CD8-positive, alpha-beta memory T cell (primary cell): ENCODE data around the gene DCST1. TPM values are rescaled to one million over a fixed set of nuclear protein-coding genes. Genes with fewer than 3 reads are reported as not detected.

Experiments used
- CTCF ChIA-PET: fragments of 350-600 bp; sonication (Branson Sonifier 250); formaldehyde crosslinking; loops from one replicate; lab custom pipeline; 2021; ENCODE audit warnings: antibody characterized with exemption; lab: Charles Lee
- POLR2A ChIA-PET: fragments of 350-600 bp; sonication (Branson Sonifier 250); formaldehyde crosslinking; loops from one replicate; lab custom pipeline; 2021; ENCODE audit warnings: antibody characterized with exemption; lab: Charles Lee
- DNase-seq, 5 donors: peaks; one replicate each; pipeline versions ENCODE4 v3.0.0 to v3.0.0-alpha.2; 2020 to 2022; ENCODE audit warnings: mixed read lengths in 1 of 5
- H3K27ac ChIP-seq: one replicate; pipeline ENCODE4 v1.7.0; 2013; ENCODE audit warnings: low read depth, mild to moderate bottlenecking, low read length, moderate library complexity
- H3K27me3 ChIP-seq: 2 replicates; pipeline ENCODE4 v1.7.0; 2013; ENCODE audit warnings: low read length, mild to moderate bottlenecking; ENCODE audit not compliant: insufficient read depth, poor library complexity, severe bottlenecking
- H3K36me3 ChIP-seq: 2 replicates; pipeline ENCODE4 v1.7.0; 2013; ENCODE audit warnings: mild to moderate bottlenecking, low read length, moderate library complexity; ENCODE audit not compliant: insufficient read depth
- H3K4me1 ChIP-seq: 2 replicates; pipeline ENCODE4 v1.7.0; 2013; ENCODE audit warnings: mild to moderate bottlenecking, low read length, moderate library complexity; ENCODE audit not compliant: insufficient read depth
- H3K4me3 ChIP-seq: 2 replicates; pipeline ENCODE4 v1.7.0; 2013; ENCODE audit warnings: mild to moderate bottlenecking, low read length
- H3K9me3 ChIP-seq: 2 replicates; pipeline ENCODE4 v1.7.0; 2013; ENCODE audit warnings: mild to moderate bottlenecking, low read length
- H3K27ac Mint-ChIP-seq, 8 donors: one replicate each; pipeline ENCODE4 v1.8.0; 2020 to 2021; ENCODE audit warnings: mixed read lengths in 8 of 8, mild to moderate bottlenecking in 6 of 8, inconsistent platforms in 3 of 8, moderate library complexity in 3 of 8
- H3K27me3 Mint-ChIP-seq, 2 donors: one replicate each; pipeline ENCODE4 v1.8.0; 2020 to 2021; ENCODE audit warnings: mixed read lengths in 2 of 2, mild to moderate bottlenecking in 1 of 2, moderate library complexity in 1 of 2
- H3K36me3 Mint-ChIP-seq, 3 donors: one replicate each; pipeline ENCODE4 v1.8.0; 2020 to 2021; ENCODE audit warnings: mixed read lengths in 3 of 3, inconsistent platforms in 1 of 3, mild to moderate bottlenecking in 1 of 3
- H3K4me1 Mint-ChIP-seq, 3 donors: one replicate each; pipeline ENCODE4 v1.8.0; 2020 to 2021; ENCODE audit warnings: mixed read lengths in 3 of 3, inconsistent platforms in 1 of 3, mild to moderate bottlenecking in 1 of 3
- H3K4me3 Mint-ChIP-seq, 7 donors: one replicate each; pipeline ENCODE4 v1.8.0; 2020 to 2021; ENCODE audit warnings: mixed read lengths in 7 of 7, mild to moderate bottlenecking in 6 of 7, moderate library complexity in 4 of 7, inconsistent platforms in 2 of 7
- H3K9me3 Mint-ChIP-seq, 5 donors: one replicate each; pipeline ENCODE4 v1.8.0; 2020 to 2022; ENCODE audit warnings: mixed read lengths in 5 of 5, mild to moderate bottlenecking in 3 of 5, moderate library complexity in 2 of 5, inconsistent platforms in 1 of 5
- polyA plus RNA-seq: library from polyadenylated mRNA; unstranded; fragments of 300-500 nt; fragmentation: Illumina TruSeq; gene quantifications from one replicate; pipeline ENCODE4 v1.2.3, GENCODE V29; 2021
- total RNA-seq, 2 experiments: library from RNA; stranded (reverse); gene quantifications; one replicate each; pipeline ENCODE4 v1.2.3, GENCODE V29; 2021

Gene DCST1
- total and polyA plus RNA-seq, 3 experiments from 2014 or later, result not detected

- H3K4me1 ChIP-seq, result no peaks in the 10 kb centered on the region
- Mint-ChIP-seq H3K4me1 (no peaks in the 10 kb centered on the region), H3K27ac (peak overlapping the region in 3 of 8 donors; percentile 9 to 70 (median 42)), H3K36me3 (no peaks in the 10 kb centered on the region), H3K27me3 (peaks cover 5 to 23% of the 10 kb centered on the region in 2 donors), H3K9me3 (no peaks in the 10 kb centered on the region), H3K4me3 (no peak overlapping the region)
- H3K36me3 ChIP-seq, result no peaks in the 10 kb centered on the region
- DNase-seq, result no peak
- H3K9me3 ChIP-seq, result no peaks in the 10 kb centered on the region
- H3K27ac ChIP-seq, result no peak overlapping the region
- ChIA-PET POLR2A (no interaction called here), CTCF (interaction anchor here (1.3 to 2.7 kb wide), 4 partner anchors 12 to 53 kb away, joined by 5 to 12 read pairs (median 5); partner anchors contain the start of gene ADAM15)
- H3K4me3 ChIP-seq, result no peak overlapping the region
- H3K27me3 ChIP-seq, result no peaks in the 10 kb centered on the region
Observed at GRCh38 chr1:155038602-155039307, 5.1 kb downstream of the DCST1 start.

GRCh38 chr1:155039308-155039669, 5.7 kb downstream of the DCST1 start:
- ChIA-PET CTCF (interaction anchor here (1.3 to 2.7 kb wide), 3 partner anchors 12 to 52 kb away, joined by 5 to 12 read pairs (median 5); partner anchors contain the start of gene ADAM15), POLR2A (no interaction called here)
- Mint-ChIP-seq H3K4me1 (no peaks in the 10 kb centered on the region), H3K36me3 (no peaks in the 10 kb centered on the region), H3K27me3 (peaks cover 3 to 23% of the 10 kb centered on the region in 2 donors), H3K27ac (no peak overlapping the region), H3K9me3 (no peaks in the 10 kb centered on the region), H3K4me3 (no peak overlapping the region)
- Histone ChIP-seq H3K27ac (no peak overlapping the region), H3K4me3 (no peak overlapping the region), H3K36me3 (no peaks in the 10 kb centered on the region), H3K4me1 (no peaks in the 10 kb centered on the region), H3K27me3 (no peaks in the 10 kb centered on the region), H3K9me3 (no peaks in the 10 kb centered on the region)
- no peak for DNase-seq

- CTCF ChIA-PET, result interaction anchor here (0.7 to 10.2 kb wide), 6 partner anchors 9 to 85 kb away, joined by 3 to 172 read pairs (median 5); partner anchors contain the start of genes ADAM15, EFNA4 and PBXIP1
- Mint-ChIP-seq H3K36me3 (no peaks in the 10 kb centered on the region), H3K4me1 (peaks cover 0 to 5% (median 0%) of the 10 kb centered on the region in 3 donors), H3K4me3 (no peak overlapping the region), H3K27me3 (peaks cover 5 to 18% of the 10 kb centered on the region in 2 donors), H3K9me3 (no peaks in the 10 kb centered on the region), H3K27ac (no peak overlapping the region)
- H3K9me3 ChIP-seq, result no peaks in the 10 kb centered on the region
- H3K27me3 ChIP-seq, result no peaks in the 10 kb centered on the region
- H3K36me3 ChIP-seq, result no peaks in the 10 kb centered on the region
- H3K4me3 ChIP-seq, result no peak overlapping the region
- no peak for DNase-seq
- H3K27ac ChIP-seq, result no peak overlapping the region
- POLR2A ChIA-PET, result no interaction called here
- H3K4me1 ChIP-seq, result no peaks in the 10 kb centered on the region
Observed at GRCh38 chr1:155040358-155041093, 6.9 kb downstream of the DCST1 start.

GRCh38 chr1:155042789-155043188, 9.2 kb downstream of the DCST1 start:
- H3K27me3 Mint-ChIP-seq, result peaks cover 4 to 18% of the 10 kb centered on the region in 2 donors
- Histone ChIP-seq H3K4me3 (no peak overlapping the region), H3K9me3 (no peaks in the 10 kb centered on the region), H3K4me1 (no peaks in the 10 kb centered on the region), H3K27me3 (no peaks in the 10 kb centered on the region), H3K36me3 (no peaks in the 10 kb centered on the region), H3K27ac (no peak overlapping the region)
- DNase-seq, result no peak
- H3K4me3 Mint-ChIP-seq, result no peak overlapping the region
- H3K9me3 Mint-ChIP-seq, result no peaks in the 10 kb centered on the region
- ChIA-PET POLR2A (no interaction called here), CTCF (interaction anchor here (0.6 to 10.2 kb wide), 5 partner anchors 16 to 158 kb away, joined by 3 to 172 read pairs (median 12); partner anchors contain the start of genes EFNA4 and FLAD1)
- peaks cover 0 to 5% (median 0%) of the 10 kb centered on the region in 3 donors for H3K4me1 Mint-ChIP-seq
- no peak overlapping the region for H3K27ac Mint-ChIP-seq
- H3K36me3 Mint-ChIP-seq, result no peaks in the 10 kb centered on the region

- Mint-ChIP-seq H3K4me3 (no peak overlapping the region), H3K9me3 (no peaks in the 10 kb centered on the region), H3K4me1 (peaks cover 0 to 5% (median 0%) of the 10 kb centered on the region in 3 donors), H3K27ac (no peak overlapping the region), H3K36me3 (no peaks in the 10 kb centered on the region), H3K27me3 (peaks cover 3 to 16% of the 10 kb centered on the region in 2 donors)
- Histone ChIP-seq H3K27ac (no peak overlapping the region), H3K4me3 (no peak overlapping the region), H3K4me1 (no peaks in the 10 kb centered on the region), H3K27me3 (no peaks in the 10 kb centered on the region), H3K9me3 (no peaks in the 10 kb centered on the region), H3K36me3 (no peaks in the 10 kb centered on the region)
- POLR2A ChIA-PET, result no interaction called here
- CTCF ChIA-PET, result interaction anchor here (0.8 to 10.2 kb wide), 13 partner anchors 10 to 484 kb away, joined by 3 to 172 read pairs (median 7); partner anchors contain the start of genes DCST1, DCST2, EFNA4 and FLAD1
- no peak for DNase-seq
Observed at GRCh38 chr1:155043301-155043702, 9.7 kb downstream of the DCST1 start.

GRCh38 chr1:155043793-155044192, 10.2 kb downstream of the DCST1 start:
- H3K36me3 Mint-ChIP-seq, result no peaks in the 10 kb centered on the region
- H3K4me3 ChIP-seq, result no peak overlapping the region

GRCh38 chr1:155044365-155044764, 10.7 kb downstream of the DCST1 start:
- no peaks in the 10 kb centered on the region for H3K36me3 Mint-ChIP-seq
- POLR2A ChIA-PET, result interaction anchor here (0.6 to 1.3 kb wide), 2 partner anchors 33 to 41 kb away, joined by 5 to 6 read pairs; no protein-coding TSS in a partner anchor

More at GRCh38 chr1:155043793-155044192, 10.2 kb downstream of the DCST1 start:
- H3K27me3 Mint-ChIP-seq, result peaks cover 3 to 11% of the 10 kb centered on the region in 2 donors
- no peaks in the 10 kb centered on the region for H3K36me3 ChIP-seq
- no peaks in the 10 kb centered on the region for H3K9me3 Mint-ChIP-seq
- DNase-seq, result no peak
- H3K4me1 ChIP-seq, result no peaks in the 10 kb centered on the region
- peaks cover 0 to 5% (median 0%) of the 10 kb centered on the region in 3 donors for H3K4me1 Mint-ChIP-seq
- no peaks in the 10 kb centered on the region for H3K27me3 ChIP-seq
- CTCF ChIA-PET, result interaction anchor here (0.7 to 10.2 kb wide), 20 partner anchors 11 to 484 kb away, joined by 3 to 172 read pairs (median 5); partner anchors contain the start of genes DCST1, DCST2, EFNA4 and FLAD1
- no peak overlapping the region for H3K27ac ChIP-seq
- no peak overlapping the region for H3K27ac Mint-ChIP-seq
- POLR2A ChIA-PET, result no interaction called here
- H3K9me3 ChIP-seq, result no peaks in the 10 kb centered on the region
- no peak overlapping the region for H3K4me3 Mint-ChIP-seq

More at GRCh38 chr1:155044365-155044764, 10.7 kb downstream of the DCST1 start:
- H3K36me3 ChIP-seq, result no peaks in the 10 kb centered on the region
- CTCF ChIA-PET, result interaction anchor here (0.7 to 10.2 kb wide), 23 partner anchors 11 to 485 kb away, joined by 3 to 172 read pairs (median 5); partner anchors contain the start of genes DCST1, DCST2, EFNA4 and FLAD1
- no peaks in the 10 kb centered on the region for H3K9me3 ChIP-seq
- H3K4me3 ChIP-seq, result no peak overlapping the region
- Mint-ChIP-seq H3K4me3 (no peak overlapping the region), H3K9me3 (no peaks in the 10 kb centered on the region), H3K27ac (no peak overlapping the region), H3K4me1 (peaks cover 0 to 5% (median 0%) of the 10 kb centered on the region in 3 donors), H3K27me3 (peaks cover 3 to 5% of the 10 kb centered on the region in 2 donors)
- H3K27me3 ChIP-seq, result no peaks in the 10 kb centered on the region
- H3K4me1 ChIP-seq, result no peaks in the 10 kb centered on the region
- H3K27ac ChIP-seq, result no peak overlapping the region
- no peak for DNase-seq
